C4-2B (cell line): ENCODE results near the gene SULT6B1.

Experiments
- H3K27ac ChIP-seq: fragments of 450-650 bp; 2 replicates; pipeline ENCODE4 v1.5.1; 2017
- ZFX ChIP-seq: fragments of 450-650 bp; IDR thresholded peaks from 2 replicates; pipeline ENCODE4 v1.6.1; 2017
- TF ChIP-seq, protein P1 (sequence below): fragments of 450-650 bp; conservative IDR thresholded peaks from 2 replicates; pipeline ENCODE4 v1.5.1; 2017; ENCODE audit warnings: mild to moderate bottlenecking

Gene SULT6B1

GRCh38 chr2:37156071-37156856 lies 32.2 kb downstream of the SULT6B1 start:
- peak overlapping the region; percentile 80 for H3K27ac ChIP-seq
- TF ChIP-seq, protein P1, sequence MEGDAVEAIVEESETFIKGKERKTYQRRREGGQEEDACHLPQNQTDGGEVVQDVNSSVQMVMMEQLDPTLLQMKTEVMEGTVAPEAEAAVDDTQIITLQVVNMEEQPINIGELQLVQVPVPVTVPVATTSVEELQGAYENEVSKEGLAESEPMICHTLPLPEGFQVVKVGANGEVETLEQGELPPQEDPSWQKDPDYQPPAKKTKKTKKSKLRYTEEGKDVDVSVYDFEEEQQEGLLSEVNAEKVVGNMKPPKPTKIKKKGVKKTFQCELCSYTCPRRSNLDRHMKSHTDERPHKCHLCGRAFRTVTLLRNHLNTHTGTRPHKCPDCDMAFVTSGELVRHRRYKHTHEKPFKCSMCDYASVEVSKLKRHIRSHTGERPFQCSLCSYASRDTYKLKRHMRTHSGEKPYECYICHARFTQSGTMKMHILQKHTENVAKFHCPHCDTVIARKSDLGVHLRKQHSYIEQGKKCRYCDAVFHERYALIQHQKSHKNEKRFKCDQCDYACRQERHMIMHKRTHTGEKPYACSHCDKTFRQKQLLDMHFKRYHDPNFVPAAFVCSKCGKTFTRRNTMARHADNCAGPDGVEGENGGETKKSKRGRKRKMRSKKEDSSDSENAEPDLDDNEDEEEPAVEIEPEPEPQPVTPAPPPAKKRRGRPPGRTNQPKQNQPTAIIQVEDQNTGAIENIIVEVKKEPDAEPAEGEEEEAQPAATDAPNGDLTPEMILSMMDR = no peak
- TF ChIP-seq ZFX = peak; percentile 87

GRCh38 chr2:37154785-37155184 lies 33.7 kb downstream of the SULT6B1 start:
- H3K27ac ChIP-seq = no peak overlapping the region
- TF ChIP-seq, protein P1 = no peak
- TF ChIP-seq ZFX = no peak

- TF ChIP-seq, protein P1 = no peak
- no peak for TF ChIP-seq ZFX
- H3K27ac ChIP-seq = no peak overlapping the region
These were observed 35.2 kb downstream of the SULT6B1 start for GRCh38 chr2:37153224-37153623.

GRCh38 chr2:37149626-37150322 lies 38.7 kb downstream of the SULT6B1 start:
- no peak overlapping the region for H3K27ac ChIP-seq
- TF ChIP-seq, protein P1 = no peak
- TF ChIP-seq ZFX = no peak

DNA sequence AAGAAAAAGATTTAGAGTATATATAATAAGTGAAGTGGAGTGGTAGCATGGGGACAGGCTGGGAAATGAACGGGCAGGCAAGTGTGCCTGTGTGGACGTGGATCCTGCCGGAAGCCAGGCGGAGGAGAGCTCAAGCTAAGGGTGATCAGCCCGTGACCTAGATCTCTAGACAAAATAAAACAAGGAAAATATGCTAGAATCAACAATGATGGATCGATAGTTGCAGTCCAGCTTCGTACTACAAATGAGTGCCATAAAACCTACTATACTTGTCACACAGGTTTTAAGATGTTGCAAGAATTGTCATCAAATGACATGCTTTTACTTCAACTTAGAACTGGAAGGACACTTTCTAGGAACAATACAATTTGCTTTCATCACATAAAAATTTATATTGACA lies 40.1 kb downstream of the SULT6B1 start:
- TF ChIP-seq, protein P1 = no peak
- TF ChIP-seq ZFX = no peak
- H3K27ac ChIP-seq = 0 out of 2 replicates have a peak overlapping the region, but pooled peaks have one; percentile 18

DNA sequence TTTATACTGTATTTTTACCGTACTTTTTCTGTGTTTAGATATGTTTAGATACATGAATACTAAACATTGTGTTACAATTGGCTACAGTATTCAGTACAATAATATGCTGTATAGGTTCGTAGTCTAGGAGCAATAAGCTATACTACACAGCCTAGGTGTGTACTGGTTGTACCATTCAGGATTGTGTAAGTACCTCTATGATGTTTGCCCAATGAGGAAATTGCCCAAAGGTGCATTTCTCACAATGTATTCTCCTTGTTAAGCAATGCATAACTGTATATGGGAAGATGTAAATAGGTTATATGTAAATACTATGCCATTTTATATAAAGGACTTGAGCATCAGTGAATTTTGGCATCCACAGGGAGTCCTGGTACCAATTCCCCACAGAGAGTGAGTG lies 42.4 kb downstream of the SULT6B1 start:
- no peak overlapping the region for H3K27ac ChIP-seq
- TF ChIP-seq, protein P1 = no peak
- no peak for TF ChIP-seq ZFX

GRCh38 chr2:37143974-37144373 lies 44.5 kb downstream of the SULT6B1 start:
- no peak overlapping the region for H3K27ac ChIP-seq
- TF ChIP-seq ZFX = no peak
- TF ChIP-seq, protein P1 = no peak
